ENCODE measurements around the gene KIF18B.

KIF18B gene

GRCh38 chr17:44979426-44979995 lies 31.9 kb upstream of the KIF18B start:
- DNase-seq (ENCODE audit: low read depth in 1 of 2, low spot score in 1 of 2): no peak
- H3K4me3 ChIP-seq (replicated peaks; ENCODE audit: insufficient read depth, low read length): no peak overlapping the region

GRCh38 chr17:44978807-44979206 lies 31.2 kb upstream of the KIF18B start:
- Histone ChIP-seq H3K27ac (replicated peaks) (no peak overlapping the region), H3K27me3 (ENCODE audit: insufficient read depth, poor library complexity, severe bottlenecking) (peaks cover 18% of the 10 kb centered on the region), H3K4me3 (replicated peaks; ENCODE audit: insufficient read depth, low read length) (no peak overlapping the region)
- no peak for DNase-seq (ENCODE audit: low read depth in 1 of 2, low spot score in 1 of 2)
- TF ChIP-seq CTCF (IDR thresholded peaks at IDR 0.05; ENCODE audit: insufficient read depth, low read length): no peak
- TF ChIP-seq SPI1 (IDR thresholded peaks at IDR 0.05; ENCODE audit: borderline replicate concordance, low read depth): no peak
- no peak for TF ChIP-seq GABPA (IDR thresholded peaks at IDR 0.05; ENCODE audit: low read depth)
- TF ChIP-seq REST (IDR thresholded peaks at IDR 0.05; ENCODE audit: insufficient replicate concordance, low read depth): no peak
- no peak for TF ChIP-seq POLR2AphosphoS5 (IDR thresholded peaks at IDR 0.05; ENCODE audit: low read depth)

More at GRCh38 chr17:44979426-44979995, 31.9 kb upstream of the KIF18B start:
- TF ChIP-seq GABPA (IDR thresholded peaks at IDR 0.05; ENCODE audit: low read depth) (no peak), REST (IDR thresholded peaks at IDR 0.05; ENCODE audit: insufficient replicate concordance, low read depth) (no peak), CTCF (IDR thresholded peaks at IDR 0.05; ENCODE audit: insufficient read depth, low read length) (no peak), SPI1 (IDR thresholded peaks at IDR 0.05; ENCODE audit: borderline replicate concordance, low read depth) (no peak), POLR2AphosphoS5 (IDR thresholded peaks at IDR 0.05; ENCODE audit: low read depth) (no peak)
- H3K27ac ChIP-seq (replicated peaks): no peak overlapping the region
- peaks cover 18% of the 10 kb centered on the region for H3K27me3 ChIP-seq (ENCODE audit: insufficient read depth, poor library complexity, severe bottlenecking)

GRCh38 chr17:44977814-44978550 lies 30.4 kb upstream of the KIF18B start:
- Histone ChIP-seq H3K27ac (replicated peaks) (no peak overlapping the region), H3K27me3 (ENCODE audit: insufficient read depth, poor library complexity, severe bottlenecking) (peaks cover 18% of the 10 kb centered on the region), H3K4me3 (replicated peaks; ENCODE audit: insufficient read depth, low read length) (no peak overlapping the region)
- TF ChIP-seq POLR2AphosphoS5 (IDR thresholded peaks at IDR 0.05; ENCODE audit: low read depth): no peak
- TF ChIP-seq SPI1 (IDR thresholded peaks at IDR 0.05; ENCODE audit: borderline replicate concordance, low read depth): no peak
- no peak for TF ChIP-seq GABPA (IDR thresholded peaks at IDR 0.05; ENCODE audit: low read depth)
- TF ChIP-seq CTCF (IDR thresholded peaks at IDR 0.05; ENCODE audit: insufficient read depth, low read length): no peak
- TF ChIP-seq REST (IDR thresholded peaks at IDR 0.05; ENCODE audit: insufficient replicate concordance, low read depth): no peak
- DNase-seq (ENCODE audit: low read depth in 1 of 2, low spot score in 1 of 2): no peak

Data from HL-60 (cell line).